ENCODE data around the gene EXOC6B. TPM values are rescaled to one million over a fixed set of nuclear protein-coding genes. Genes with fewer than 3 reads are reported as not detected.

EXOC6B gene
- total RNA-seq, 1 donor from 2014 or later, result 139 TPM

GRCh38 chr2:72274380-72274797, 551.4 kb downstream of the EXOC6B start:
- intact Hi-C loops (cut with micrococcal nuclease), result no loop called here
- Histone ChIP-seq H3K9me3 (replicated peaks) (no peaks in the 10 kb centered on the region), H3K36me3 (no peaks in the 10 kb centered on the region), H3K4me3 (no peak overlapping the region), H3K27ac (replicated peaks) (no peak overlapping the region), H3K27me3 (ENCODE audit: low read depth) (no peaks in the 10 kb centered on the region), H3K4me1 (peaks cover 71% of the 10 kb centered on the region)
- DNase-seq, result no peak
- TF ChIP-seq CTCF (IDR thresholded peaks at IDR 0.05; ENCODE audit: borderline replicate concordance), result no peak

GRCh38 chr2:72273384-72273783, 552.4 kb downstream of the EXOC6B start:
- Histone ChIP-seq H3K4me1 (peaks cover 72% of the 10 kb centered on the region), H3K27ac (replicated peaks) (no peak overlapping the region), H3K9me3 (replicated peaks) (no peaks in the 10 kb centered on the region), H3K27me3 (ENCODE audit: low read depth) (no peaks in the 10 kb centered on the region), H3K4me3 (no peak overlapping the region), H3K36me3 (no peaks in the 10 kb centered on the region)
- DNase-seq, result no peak
- intact Hi-C loops (cut with micrococcal nuclease), result no loop called here
- TF ChIP-seq CTCF (IDR thresholded peaks at IDR 0.05; ENCODE audit: borderline replicate concordance), result no peak

- DNase-seq, result no peak
- no peak for TF ChIP-seq CTCF (IDR thresholded peaks at IDR 0.05; ENCODE audit: borderline replicate concordance)
- Histone ChIP-seq H3K27me3 (ENCODE audit: low read depth) (no peaks in the 10 kb centered on the region), H3K27ac (replicated peaks) (no peak overlapping the region), H3K36me3 (no peaks in the 10 kb centered on the region), H3K9me3 (replicated peaks) (no peaks in the 10 kb centered on the region), H3K4me1 (peaks cover 72% of the 10 kb centered on the region), H3K4me3 (no peak overlapping the region)
- intact Hi-C loops (cut with micrococcal nuclease), result no loop called here
Measured at GRCh38 chr2:72271766-72272641, 553.8 kb downstream of the EXOC6B start.

- H3K27me3 ChIP-seq (ENCODE audit: low read depth), result no peaks in the 10 kb centered on the region
- peaks cover 72% of the 10 kb centered on the region for H3K4me1 ChIP-seq
- H3K36me3 ChIP-seq, result no peaks in the 10 kb centered on the region
- no peaks in the 10 kb centered on the region for H3K9me3 ChIP-seq (replicated peaks)
- H3K27ac ChIP-seq (replicated peaks), result no peak overlapping the region
- DNase-seq, result no peak
- TF ChIP-seq CTCF (IDR thresholded peaks at IDR 0.05; ENCODE audit: borderline replicate concordance), result no peak
- no peak overlapping the region for H3K4me3 ChIP-seq
- intact Hi-C loops (cut with micrococcal nuclease), result no loop called here
Measured at GRCh38 chr2:72271276-72271614, 554.6 kb downstream of the EXOC6B start.

GRCh38 chr2:72270556-72271275, 555.1 kb downstream of the EXOC6B start:
- Histone ChIP-seq H3K9me3 (replicated peaks) (no peaks in the 10 kb centered on the region), H3K27ac (replicated peaks) (no peak overlapping the region), H3K36me3 (no peaks in the 10 kb centered on the region), H3K4me1 (peaks cover 68% of the 10 kb centered on the region), H3K27me3 (ENCODE audit: low read depth) (no peaks in the 10 kb centered on the region), H3K4me3 (no peak overlapping the region)
- no peak for TF ChIP-seq CTCF (IDR thresholded peaks at IDR 0.05; ENCODE audit: borderline replicate concordance)
- no peak for DNase-seq
- intact Hi-C loops (cut with micrococcal nuclease), result no loop called here

All from left ventricle myocardium inferior (tissue), 1 donor.